GM19043 (cell line): Measurements from ENCODE around the gene MEF2C.
"Not testable (repeated sequence)": the region's sequence is repeated elsewhere in the genome, so short reads cannot be mapped to it uniquely, and the experiment has no call there.

Source experiments
- ATAC-seq: cut with Tn5 transposase; IDR thresholded peaks from one replicate; pipeline ENCODE4 v1.9.1; 2021; ENCODE audit warnings: low read depth; ENCODE audit not compliant: unreplicated experiment

Gene MEF2C

GRCh38 chr5:88883059-88883835, at the start of gene MEF2C:
MEF2C (minus strand) TSS chr5:88883184; CDS start chr5:88823788, 59,396 bp downstream.
- ATAC-seq: peak; percentile 33

DNA sequence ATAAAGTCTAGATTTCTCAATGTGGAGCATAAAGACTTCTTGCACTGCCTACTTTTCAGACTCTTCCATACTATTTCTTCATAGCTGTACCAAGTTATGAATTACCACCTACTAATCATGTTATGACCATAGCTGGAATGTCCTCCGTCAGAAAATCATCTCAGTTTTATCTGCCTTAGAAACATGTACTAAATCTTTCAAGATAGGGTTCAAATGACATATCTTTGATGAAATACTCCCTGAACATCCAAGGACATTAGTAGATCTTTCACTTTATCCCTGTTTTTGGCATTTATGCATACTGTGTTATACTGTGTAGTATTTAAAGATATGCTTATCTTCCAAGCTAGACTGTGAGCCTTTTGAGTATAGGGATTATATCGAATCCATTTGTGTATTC, 49.6 kb upstream of the MEF2C start:
- no peak for ATAC-seq

DNA sequence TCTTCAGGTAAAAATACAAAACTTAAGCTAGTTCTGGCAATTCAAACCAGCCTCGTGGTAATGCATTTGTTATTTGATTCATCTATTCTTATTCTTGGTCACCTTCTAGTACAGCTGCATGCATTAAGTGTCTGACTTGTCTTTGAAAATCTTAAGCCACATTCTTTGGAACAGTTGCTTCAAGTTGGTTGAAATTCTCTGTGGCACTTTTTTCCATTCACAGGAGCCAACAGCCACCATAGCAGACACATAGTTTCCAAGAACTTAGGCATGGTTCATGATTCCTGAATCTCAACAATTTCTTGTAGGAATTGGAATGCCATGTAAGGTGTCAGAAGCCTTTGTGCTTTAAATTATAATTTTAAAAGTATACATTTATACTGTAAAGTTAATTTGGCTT, 47.4 kb upstream of the MEF2C start:
- ATAC-seq: no peak

GRCh38 chr5:88929385-88929784, 46.4 kb upstream of the MEF2C start:
- ATAC-seq: no peak

GRCh38 chr5:88926774-88927173, 43.8 kb upstream of the MEF2C start:
- no peak for ATAC-seq

DNA sequence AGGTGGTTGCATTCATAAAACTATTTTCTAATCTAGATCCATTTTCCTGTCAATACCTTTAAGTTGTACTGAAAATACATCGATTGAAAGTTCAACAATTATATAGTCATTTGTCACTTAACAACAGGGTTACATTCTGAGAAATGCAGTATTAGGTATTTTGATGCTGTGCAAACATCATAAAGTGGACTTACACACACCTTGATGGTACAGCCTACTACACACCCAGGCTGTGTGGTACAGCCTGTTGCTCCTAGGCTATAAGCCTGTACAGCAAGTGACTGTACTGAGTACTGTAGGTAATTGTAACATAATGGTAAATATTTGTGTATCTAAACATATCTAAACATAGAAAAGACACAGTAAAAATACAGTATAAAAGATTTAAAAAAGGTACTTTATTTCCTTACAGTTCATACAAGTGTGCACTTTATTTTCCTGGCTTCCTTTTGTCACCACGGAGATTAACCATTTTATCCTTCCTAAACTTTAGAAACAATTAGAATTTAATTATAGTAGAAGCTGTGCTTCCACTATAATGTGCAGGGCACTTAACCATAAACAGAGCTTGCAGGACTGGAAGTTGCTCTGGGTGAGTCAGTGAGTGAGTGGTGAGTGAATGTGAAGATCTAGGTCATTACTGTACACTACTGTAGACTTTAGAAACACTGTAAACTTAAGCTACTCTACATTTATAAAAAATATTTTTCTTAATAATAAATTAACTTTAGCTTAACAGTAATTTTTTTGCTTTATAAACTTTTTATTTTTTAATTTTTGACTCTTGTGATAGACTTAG, 42.9 kb upstream of the MEF2C start:
- no peak for ATAC-seq

GRCh38 chr5:88924330-88924657, 41.3 kb upstream of the MEF2C start:
- no peak for ATAC-seq

DNA sequence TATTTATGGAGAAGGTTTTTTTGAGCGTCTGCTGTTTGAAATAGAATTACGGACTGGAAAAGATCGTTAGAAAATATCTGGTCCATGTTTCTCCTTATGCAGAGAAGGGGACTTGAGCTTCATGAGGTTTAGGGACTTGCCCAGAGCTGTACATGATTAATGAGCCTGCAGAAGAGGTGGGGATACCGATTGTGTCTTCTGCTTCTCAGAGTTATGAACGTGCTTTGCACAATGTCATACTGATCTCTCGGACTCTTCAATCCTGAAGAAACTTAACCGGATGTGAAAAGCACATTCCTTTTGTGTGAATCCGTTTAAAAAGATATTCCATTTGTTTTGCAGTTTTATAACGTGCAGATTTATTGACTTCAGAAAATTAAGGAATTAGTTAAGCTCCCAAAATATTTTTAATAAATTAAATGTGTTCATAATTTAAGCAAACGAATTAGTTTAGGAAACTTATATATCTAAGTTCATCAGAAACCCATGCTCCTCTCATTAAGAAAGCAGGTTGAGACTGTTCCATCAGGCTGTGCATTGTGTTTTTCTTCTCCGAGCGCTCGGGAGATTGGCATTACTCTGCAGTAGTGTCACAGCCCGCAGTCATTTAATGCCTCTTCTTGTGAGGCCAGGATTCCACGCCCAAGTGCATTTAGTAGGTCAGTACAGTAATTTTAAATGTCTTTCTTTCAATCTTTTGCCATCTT, 40.8 kb upstream of the MEF2C start:
- no peak for ATAC-seq

DNA sequence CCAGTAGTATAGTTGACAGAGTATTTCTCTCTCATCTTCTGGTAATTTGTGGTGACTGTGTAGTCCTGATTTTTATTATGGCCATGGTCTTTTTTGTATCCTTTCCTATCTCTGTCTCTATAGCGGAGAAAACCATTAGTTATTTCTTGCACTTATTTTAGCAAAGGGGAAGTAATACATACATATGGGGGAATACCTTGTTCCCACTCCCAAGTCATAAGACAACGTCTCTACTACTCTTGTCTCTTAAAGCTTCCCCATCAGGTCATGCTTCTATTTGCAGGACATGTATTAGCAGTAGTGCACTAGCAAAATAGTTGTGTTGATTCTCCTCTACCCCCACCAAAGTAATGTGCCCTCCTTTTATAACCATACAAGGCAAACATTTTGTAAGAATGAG, 29.8 kb upstream of the MEF2C start:
- ATAC-seq: not testable (repeated sequence)

DNA sequence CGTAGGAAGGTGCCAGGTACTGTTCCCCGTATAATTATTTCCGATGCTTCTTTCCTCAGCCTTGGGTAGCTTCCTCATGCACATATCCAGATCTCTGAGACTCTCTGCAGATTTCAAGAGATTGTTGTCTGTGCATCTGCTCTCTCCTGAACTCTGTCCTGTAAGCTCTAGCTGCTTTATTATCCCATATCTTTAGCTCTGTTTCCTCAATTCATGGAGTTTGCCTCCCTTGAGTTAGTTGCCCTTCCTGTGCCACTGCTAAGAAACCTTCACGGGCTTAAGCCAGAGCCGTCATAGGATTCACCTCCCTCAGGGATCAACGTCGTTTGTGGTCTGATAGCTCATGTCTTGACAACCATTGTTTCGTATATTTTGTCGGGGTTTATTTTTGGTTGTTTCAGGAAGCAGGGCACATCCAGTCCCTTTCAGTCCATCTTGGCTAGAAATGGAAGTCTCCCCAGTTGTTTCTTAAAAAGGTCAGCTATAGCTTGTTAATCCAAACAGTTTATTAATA, 28.1 kb upstream of the MEF2C start:
- not testable (repeated sequence) for ATAC-seq

DNA sequence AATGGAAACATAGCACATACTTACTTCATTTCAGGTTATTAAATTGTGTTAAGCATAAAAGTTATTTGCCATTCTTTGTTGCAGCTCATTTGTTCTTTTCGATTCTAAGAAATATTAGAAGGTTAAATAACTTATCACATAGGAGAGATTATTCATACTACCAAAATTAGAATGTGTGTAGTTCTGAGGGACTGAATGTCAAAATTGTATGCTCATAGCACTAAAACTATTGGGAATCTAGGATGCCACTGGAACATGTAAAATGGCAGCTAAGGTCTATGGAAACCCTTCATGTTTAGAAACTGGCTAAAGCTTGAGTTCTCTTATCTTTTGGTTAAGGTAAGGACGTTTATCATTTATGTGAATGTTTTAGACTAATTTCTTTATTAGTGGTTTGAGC, 21.5 kb upstream of the MEF2C start:
- not testable (repeated sequence) for ATAC-seq

GRCh38 chr5:88903966-88904365, 21.0 kb upstream of the MEF2C start:
- not testable (repeated sequence) for ATAC-seq

- ATAC-seq: not testable (repeated sequence)
These were observed 18.1 kb upstream of the MEF2C start for GRCh38 chr5:88901077-88901476.

- no peak for ATAC-seq
These were observed 16.2 kb upstream of the MEF2C start for GRCh38 chr5:88899096-88899737.

DNA sequence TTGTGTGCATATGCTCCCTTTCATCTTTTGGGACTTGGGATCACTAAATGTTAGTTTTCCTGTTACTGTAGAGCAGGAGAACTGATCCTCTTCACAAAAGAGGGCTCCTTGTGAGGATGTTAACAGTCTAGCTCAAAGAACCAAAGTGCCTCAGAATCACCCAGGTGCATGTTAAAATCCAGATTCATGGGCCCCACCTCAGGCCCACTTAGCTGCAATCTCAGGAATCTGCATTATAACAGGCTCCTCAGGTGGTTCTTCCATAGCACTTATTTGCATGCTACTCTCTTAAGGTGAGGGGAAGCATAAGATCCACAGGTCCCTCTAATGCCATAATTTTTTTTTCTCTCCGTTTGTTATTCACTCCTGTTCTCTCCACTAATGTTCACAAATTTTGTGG, 14.8 kb upstream of the MEF2C start:
- no peak for ATAC-seq

- ATAC-seq: no peak
These were observed 12.9 kb upstream of the MEF2C start for GRCh38 chr5:88895681-88896501.

DNA sequence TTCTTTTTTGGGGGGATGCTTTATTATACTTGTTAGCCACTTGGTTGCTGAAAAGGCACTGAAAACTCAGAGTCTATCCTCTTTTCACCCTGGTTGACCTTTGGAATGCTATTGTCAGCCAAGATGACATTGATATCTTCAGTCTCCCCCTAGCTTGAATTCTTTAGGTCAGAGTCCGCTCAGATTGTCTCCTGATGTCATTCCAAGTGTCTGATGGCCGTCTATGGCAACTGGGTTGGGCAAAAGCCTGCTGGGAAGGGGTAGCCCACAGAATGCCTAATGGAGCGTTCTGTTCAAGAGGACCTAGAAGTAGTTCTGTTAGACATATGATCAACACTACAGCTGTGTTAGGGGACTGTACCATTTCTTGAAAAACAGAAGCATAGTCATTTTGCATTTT, 9.7 kb upstream of the MEF2C start:
- ATAC-seq: no peak

DNA sequence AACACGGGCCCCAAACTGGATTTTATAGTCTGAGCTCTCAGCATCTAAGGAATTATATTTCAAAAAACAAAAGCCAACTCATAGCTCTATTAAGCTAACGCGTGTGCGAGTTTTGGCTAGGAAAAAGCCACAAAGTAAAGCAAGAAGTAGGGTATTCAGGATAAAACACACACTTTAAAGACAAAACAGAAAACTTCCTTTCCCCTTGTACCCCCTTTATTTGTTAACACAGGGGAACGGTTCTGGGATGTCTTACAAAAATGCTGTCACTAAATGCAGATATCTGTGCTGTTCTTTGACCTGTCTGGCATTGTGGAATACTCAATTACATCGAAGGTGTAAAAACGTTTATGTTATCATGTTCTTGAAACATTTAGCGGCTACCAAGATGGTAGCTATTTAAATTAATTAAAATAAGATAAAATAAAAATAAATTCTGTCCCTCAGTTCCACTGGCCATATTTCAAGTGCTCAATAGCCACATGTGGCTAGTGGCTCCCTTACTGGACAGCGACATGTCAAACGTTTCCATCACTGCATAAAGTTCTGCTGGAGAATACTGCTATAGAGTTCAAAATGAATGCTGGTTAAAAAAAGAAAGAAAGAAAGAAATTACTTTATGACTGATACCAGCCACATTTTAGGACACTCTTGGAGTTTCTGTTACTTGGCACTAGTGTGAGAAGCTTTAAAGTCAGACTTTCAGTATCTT, 7.2 kb upstream of the MEF2C start:
- no peak for ATAC-seq
